IMR-90 (cell line): ENCODE data around the gene PTK6. TPM values are rescaled to one million over a fixed set of nuclear protein-coding genes. Genes with fewer than 3 reads are reported as not detected.

Experiments used
- ATAC-seq: fragments of 200-7000 bp; cut with Tn5 transposase; 2 replicates; pipeline ENCODE4 v1.9.1; 2020; ENCODE audit warnings: low read depth, mild to moderate bottlenecking, moderate library complexity
- BruUV-seq: library from RNA; stranded (reverse); fragments of 400-500 nt; replicated peaks from 2 replicates; lab custom pipeline; 2021; lab: Mats Ljungman, UMichigan
- CTCF ChIA-PET: fragments of 300-600 bp; formaldehyde crosslinking; extraction: SDS; loops from one replicate; lab custom pipeline; 2021; ENCODE audit warnings: antibody characterized with exemption; lab: Yijun Ruan, JAX
- POLR2A ChIA-PET: fragments of 300-600 bp; sonication (Branson Sonifier 250); formaldehyde crosslinking; loops from one replicate; lab custom pipeline; 2022; ENCODE audit warnings: antibody characterized with exemption; ENCODE audit not compliant: unreplicated experiment; lab: Charles Lee
- DNase-seq: peaks from one replicate; pipeline ENCODE4 v3.0.0; 2013
- H2AFZ ChIP-seq: replicated peaks from 2 replicates; pipeline ENCODE3; 2013; ENCODE audit warnings: low read length, mild to moderate bottlenecking; ENCODE audit not compliant: poor library complexity
- H2AK5ac ChIP-seq: 2 replicates; pipeline ENCODE4 v1.6.1; 2013; ENCODE audit warnings: low read depth, low read length, inconsistent platforms
- H2AK9ac ChIP-seq: replicated peaks from 2 replicates; pipeline ENCODE3; 2013; ENCODE audit warnings: mild to moderate bottlenecking, low read depth, low read length, moderate library complexity; ENCODE audit not compliant: poor library complexity
- H2BK120ac ChIP-seq: 2 replicates; pipeline ENCODE4 v1.6.1; 2013; ENCODE audit warnings: low read depth, low read length, inconsistent platforms
- H2BK15ac ChIP-seq: 3 replicates; pipeline ENCODE4 v1.6.1; 2013; ENCODE audit warnings: low read depth, low read length, inconsistent platforms
- H2BK20ac ChIP-seq: 2 replicates; pipeline ENCODE4 v1.6.1; 2013; ENCODE audit warnings: low read depth, mild to moderate bottlenecking, inconsistent platforms, low read length, moderate library complexity
- H2BK5ac ChIP-seq: 2 replicates; pipeline ENCODE4 v1.6.1; 2013; ENCODE audit warnings: mild to moderate bottlenecking, low read depth, low read length, inconsistent platforms; ENCODE audit not compliant: poor library complexity, severe bottlenecking
- H3K14ac ChIP-seq: replicated peaks from 2 replicates; pipeline ENCODE4 v1.6.1; 2013; ENCODE audit warnings: low read depth, low read length, inconsistent platforms
- H3K18ac ChIP-seq: 2 replicates; pipeline ENCODE4 v1.6.1; 2013; ENCODE audit warnings: low read depth, low read length, control low read depth
- H3K23ac ChIP-seq: 2 replicates; pipeline ENCODE4 v1.6.1; 2013; ENCODE audit warnings: low read depth, low read length, inconsistent platforms
- H3K27ac ChIP-seq: 2 replicates; pipeline ENCODE4 v1.5.1; 2013; ENCODE audit warnings: mild to moderate bottlenecking, control low read depth, low read length; ENCODE audit not compliant: insufficient read depth
- H3K27me3 ChIP-seq: 2 replicates; pipeline ENCODE4 v1.6.1; 2013; ENCODE audit warnings: low read length; ENCODE audit not compliant: control insufficient read depth, insufficient read depth
- H3K36me3 ChIP-seq: 2 replicates; pipeline ENCODE4 v1.6.1; 2013; ENCODE audit warnings: low read length, mixed read lengths; ENCODE audit not compliant: control insufficient read depth, insufficient read depth
- H3K4ac ChIP-seq: 2 replicates; pipeline ENCODE4 v1.6.1; 2013; ENCODE audit warnings: low read depth, low read length, inconsistent platforms
- H3K4me1 ChIP-seq: 2 replicates; pipeline ENCODE4 v1.6.1; 2013; ENCODE audit warnings: low read length, mixed read lengths; ENCODE audit not compliant: control insufficient read depth, insufficient read depth
- H3K4me2 ChIP-seq: 2 replicates; pipeline ENCODE4 v1.6.1; 2013; ENCODE audit warnings: low read depth, mild to moderate bottlenecking, control low read depth, low read length, moderate library complexity
- H3K4me3 ChIP-seq: 2 replicates; pipeline ENCODE4 v1.5.1; 2013; ENCODE audit warnings: low read depth, mild to moderate bottlenecking, control low read depth, low read length, moderate library complexity; ENCODE audit not compliant: insufficient read depth
- H3K56ac ChIP-seq: 2 replicates; pipeline ENCODE4 v1.6.1; 2013; ENCODE audit warnings: low read length, inconsistent platforms; ENCODE audit not compliant: insufficient read depth; ENCODE audit errors: extremely low read depth
- H3K79me1 ChIP-seq, 2 experiments: 2 replicates each; pipeline ENCODE4 v1.6.1; 2013; ENCODE audit warnings: low read length in 2 of 2, inconsistent platforms in 1 of 2, low read depth in 1 of 2
- H3K9ac ChIP-seq: 2 replicates; pipeline ENCODE4 v1.6.1; 2013; ENCODE audit warnings: low read depth, low read length, control low read depth
- H3K9me1 ChIP-seq: 2 replicates; pipeline ENCODE4 v1.6.1; 2013; ENCODE audit warnings: low read length, inconsistent platforms; ENCODE audit not compliant: insufficient read depth
- H3K9me3 ChIP-seq: 2 replicates; pipeline ENCODE4 v1.6.1; 2013; ENCODE audit warnings: low read length; ENCODE audit not compliant: control insufficient read depth, insufficient read depth
- H4K20me1 ChIP-seq: 2 replicates; pipeline ENCODE4 v1.6.1; 2013; ENCODE audit warnings: low read length, inconsistent platforms; ENCODE audit not compliant: insufficient read depth
- H4K5ac ChIP-seq: 2 replicates; pipeline ENCODE4 v1.6.1; 2013; ENCODE audit warnings: mild to moderate bottlenecking, low read depth, low read length, control low read depth
- H4K8ac ChIP-seq, 2 experiments: 2 replicates each; pipeline ENCODE4 v1.6.1; 2013; ENCODE audit warnings: low read depth in 2 of 2, low read length in 2 of 2, control low read depth in 1 of 2, inconsistent platforms in 1 of 2
- H4K91ac ChIP-seq: 2 replicates; pipeline ENCODE4 v1.6.1; 2013; ENCODE audit warnings: low read depth, low read length, inconsistent platforms; ENCODE audit not compliant: insufficient read depth
- BHLHE40 ChIP-seq: fragments of 150-350 bp; IDR thresholded peaks from 2 replicates; pipeline ENCODE4 v1.6.1; 2016; ENCODE audit warnings: mild to moderate bottlenecking, low read depth, low read length
- CEBPB ChIP-seq: IDR thresholded peaks from 2 replicates; pipeline ENCODE4 v1.6.1; 2012; ENCODE audit warnings: low read depth, low read length, improper control_type of control experiment
- CHD1 ChIP-seq: IDR thresholded peaks from 2 replicates; pipeline ENCODE4 v1.6.1; 2012; ENCODE audit warnings: low read depth, low read length, improper control_type of control experiment
- CTCF ChIP-seq: conservative IDR thresholded peaks from 2 replicates; pipeline ENCODE4 v1.5.1; 2012; ENCODE audit warnings: mild to moderate bottlenecking, low read depth, low read length, improper control_type of control experiment
- ELK1 ChIP-seq: fragments of 150-350 bp; IDR thresholded peaks from 2 replicates; pipeline ENCODE4 v1.6.1; 2016; ENCODE audit warnings: low read depth, mild to moderate bottlenecking, low read length, moderate library complexity, borderline replicate concordance
- FOS ChIP-seq: fragments of 150-350 bp; IDR thresholded peaks from 2 replicates; pipeline ENCODE4 v1.6.1; 2016; ENCODE audit warnings: low read depth, low read length
- MAFK ChIP-seq: IDR thresholded peaks from 2 replicates; pipeline ENCODE4 v1.6.1; 2012; ENCODE audit warnings: low read depth, low read length, improper control_type of control experiment
- MAZ ChIP-seq: IDR thresholded peaks from 2 replicates; pipeline ENCODE4 v1.6.1; 2012; ENCODE audit warnings: low read depth, mild to moderate bottlenecking, low read length, improper control_type of control experiment, moderate library complexity, borderline replicate concordance
- MXI1 ChIP-seq: IDR thresholded peaks from 2 replicates; pipeline ENCODE4 v1.6.1; 2012; ENCODE audit warnings: low read depth, mild to moderate bottlenecking, low read length, moderate library complexity, borderline replicate concordance
- NFE2L2 ChIP-seq: fragments of 150-350 bp; IDR thresholded peaks from 2 replicates; pipeline ENCODE4 v1.6.1; 2016; ENCODE audit warnings: low read depth, mild to moderate bottlenecking, low read length
- POLR2A ChIP-seq: IDR thresholded peaks from 2 replicates; pipeline ENCODE4 v1.6.1; 2012; ENCODE audit warnings: mild to moderate bottlenecking, low read depth, low read length
- RAD21 ChIP-seq: IDR thresholded peaks from 2 replicates; pipeline ENCODE4 v1.6.1; 2012; ENCODE audit warnings: low read length, improper control_type of control experiment
- RCOR1 ChIP-seq: IDR thresholded peaks from 2 replicates; pipeline ENCODE4 v1.6.1; 2012; ENCODE audit warnings: mild to moderate bottlenecking, low read length, improper control_type of control experiment; ENCODE audit not compliant: insufficient replicate concordance
- RFX5 ChIP-seq: IDR thresholded peaks from 2 replicates; pipeline ENCODE4 v1.8.0; 2012; ENCODE audit warnings: low read depth, mild to moderate bottlenecking, low read length, moderate library complexity
- SMC3 ChIP-seq: fragments of 150-350 bp; IDR thresholded peaks from 2 replicates; pipeline ENCODE4 v1.6.1; 2016; ENCODE audit warnings: low read depth, mild to moderate bottlenecking, antibody characterized with exemption, low read length, moderate library complexity
- USF2 ChIP-seq: fragments of 150-350 bp; IDR thresholded peaks from 2 replicates; pipeline ENCODE4 v1.6.1; 2017; ENCODE audit warnings: mild to moderate bottlenecking, antibody characterized with exemption, low read length, low read depth
- WGBS, 2 experiments: methylation state at CpG; one replicate each; pipeline versions ENCODE4 v1.1.5 to v1.1.7; 2013; ENCODE audit warnings: missing lambda C conversion rate in 2 of 2; ENCODE audit not compliant: insufficient read length in 1 of 2; ENCODE audit errors: extremely low coverage in 2 of 2; 5-methylcytosine and 5-hydroxymethylcytosine counted together
- dilution Hi-C: fragments of 300-500 bp; cut with HindIII; formaldehyde crosslinking; loops from one replicate; pipeline ENCODE4 v1.14.3; 2018; ENCODE audit warnings: low sequenced_read_pairs; ENCODE audit not compliant: unreplicated experiment
- in situ Hi-C: fragments of 300-500 bp; cut with MboI; formaldehyde crosslinking; loops from 3 replicates; pipeline ENCODE4 v1.14.3; 2019; ENCODE audit warnings: low sequenced_read_pairs, inconsistent platforms, mixed read lengths
- intact Hi-C: fragments of 100-400 bp; cut with micrococcal nuclease; formaldehyde crosslinking; loops from 2 replicates; pipeline ENCODE4 v1.10.0; 2022
- polyA plus RNA-seq, 3 experiments: library from polyadenylated mRNA; depleted of rRNA; stranded (reverse); fragments of >200 nt; gene quantifications; 2 replicates each; pipeline ENCODE4 v1.2.3, GENCODE V29; 2012; ENCODE audit warnings: low replicate concordance in 1 of 3
- total RNA-seq: library from RNA; depleted of rRNA; stranded (reverse); fragments of >200 nt; gene quantifications from 2 replicates; pipeline ENCODE4 v1.2.3, GENCODE V29; 2012

Gene PTK6
- total and polyA plus RNA-seq, 2 of the 4 experiments (the other 2 are of a cell fraction): not detected

GRCh38 chr20:63494420-63495166, 42.6 kb downstream of the PTK6 start:
- no peak overlapping the region for H3K14ac ChIP-seq
- WGBS, 2 experiments: 81% methylated on average over 32 of the region's 51 CpGs; no CpG with 5 or more reads in 1 of the 2 experiments
- dilution Hi-C loops: no loop called here
- peaks cover 7% of the 10 kb centered on the region for H3K27me3 ChIP-seq
- H3K23ac ChIP-seq: no peak overlapping the region
- ChIA-PET POLR2A (no interaction called here), CTCF (no interaction called here)
- H3K18ac ChIP-seq: no peak overlapping the region
- no peak overlapping the region for H4K8ac ChIP-seq
- no peak overlapping the region for H2BK5ac ChIP-seq
- H3K4me2 ChIP-seq: no peak overlapping the region
- intact Hi-C loops: no loop called here
- H4K20me1 ChIP-seq: peaks cover 4% of the 10 kb centered on the region
- TF ChIP-seq USF2: no peak
- no peak for TF ChIP-seq RCOR1
- no peak for TF ChIP-seq CHD1
- no peak for TF ChIP-seq FOS
- TF ChIP-seq MAZ: no peak
- no peak for TF ChIP-seq MAFK
- TF ChIP-seq MXI1: no peak
- no peak for TF ChIP-seq SMC3
- no peak for TF ChIP-seq RFX5
- TF ChIP-seq CTCF: no peak
- no peak for TF ChIP-seq NFE2L2
- no peak for TF ChIP-seq RAD21
- no peak for TF ChIP-seq POLR2A
- TF ChIP-seq BHLHE40: no peak
- no peak for TF ChIP-seq CEBPB
- no peak for TF ChIP-seq ELK1
- no peak overlapping the region for H3K9ac ChIP-seq
- H3K27ac ChIP-seq: no peak overlapping the region
- no peak for ATAC-seq
- no TSS peak for BruUV-seq
- H3K9me3 ChIP-seq: no peaks in the 10 kb centered on the region
- no peaks in the 10 kb centered on the region for H3K36me3 ChIP-seq
- H2BK15ac ChIP-seq: no peak overlapping the region
- no peak overlapping the region for H3K4ac ChIP-seq
- no peaks in the 10 kb centered on the region for H3K9me1 ChIP-seq
- H3K56ac ChIP-seq: no peak overlapping the region
- H3K79me1 ChIP-seq: no peaks in the 10 kb centered on the region
- no peak overlapping the region for H2AK9ac ChIP-seq
- no peak overlapping the region for H3K4me3 ChIP-seq
- H4K91ac ChIP-seq: no peak overlapping the region
- no peak overlapping the region for H4K5ac ChIP-seq
- no peak overlapping the region for H2AFZ ChIP-seq
- in situ Hi-C loops: no loop called here
- no peak overlapping the region for H2BK20ac ChIP-seq
- 0 out of 2 replicates have a peak, but pooled peaks cover 3% of the 10 kb centered on the region for H3K4me1 ChIP-seq
- no peak overlapping the region for H2BK120ac ChIP-seq
- H2AK5ac ChIP-seq: no peak overlapping the region
- DNase-seq: no peak
